Ramos (cell line): ENCODE data around the gene ANK3.

ENCODE experiments used
- in situ Hi-C: fragments of 300-500 bp; cut with MboI; formaldehyde crosslinking; loops from one replicate; pipeline ENCODE4 v1.14.3; 2022; ENCODE audit warnings: low sequenced_read_pairs; ENCODE audit not compliant: unreplicated experiment

ANK3 gene

GRCh38 chr10:60414877-60415585 is 25.4 kb upstream of the ANK3 start:
- in situ Hi-C loops, result no loop called here

DNA sequence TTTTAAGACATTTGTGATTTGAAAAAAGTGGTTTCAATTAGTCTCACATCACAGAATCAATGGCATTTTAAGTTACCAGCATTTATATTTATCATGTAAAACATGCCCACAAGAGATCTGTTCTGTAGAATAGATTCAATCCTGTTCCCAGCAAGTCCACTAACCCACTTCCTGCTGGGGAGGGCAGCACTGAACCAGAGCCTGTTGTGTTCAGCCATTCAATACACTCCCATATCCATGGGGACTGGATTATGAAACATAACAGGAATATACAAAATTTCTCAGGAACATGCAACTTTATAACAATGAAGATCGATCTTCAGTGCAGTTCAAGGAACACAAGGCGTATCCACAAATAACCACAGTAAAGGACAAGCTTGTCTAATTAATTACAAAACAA is 24.4 kb upstream of the ANK3 start:
- in situ Hi-C loops, result no loop called here

DNA sequence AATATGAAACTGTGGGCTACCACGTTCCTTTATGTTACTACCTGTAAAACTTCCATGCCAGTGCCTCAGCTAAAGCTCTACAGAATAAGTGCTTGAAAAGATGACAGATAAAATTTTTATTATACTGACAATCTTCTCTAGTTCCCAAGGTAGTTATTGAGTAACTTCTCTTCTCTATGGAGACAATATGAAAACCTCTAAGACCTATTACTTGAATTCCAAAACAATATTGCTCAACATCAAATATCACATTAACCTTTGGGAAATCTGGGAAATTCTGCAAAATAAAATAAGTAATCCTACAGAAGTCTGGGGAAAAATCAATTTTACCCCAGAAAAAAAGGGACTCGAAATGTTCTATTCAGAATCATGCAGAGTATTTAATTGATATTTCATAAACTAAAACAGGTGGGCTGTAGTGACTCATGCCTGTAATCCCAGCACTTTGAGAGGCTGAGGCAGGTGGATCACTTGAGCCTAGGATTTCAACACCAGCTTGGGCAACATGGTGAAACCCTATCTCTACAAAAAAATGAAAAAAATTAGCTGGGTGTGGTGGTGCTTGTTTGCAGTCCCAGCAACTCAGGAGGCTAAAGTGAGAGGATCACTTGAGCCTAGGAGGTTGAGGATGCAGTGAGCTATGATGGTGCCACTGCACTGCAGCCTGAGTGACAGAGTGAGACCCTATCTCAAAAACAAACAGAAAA is 23.8 kb upstream of the ANK3 start:
- in situ Hi-C loops, result no loop called here

DNA sequence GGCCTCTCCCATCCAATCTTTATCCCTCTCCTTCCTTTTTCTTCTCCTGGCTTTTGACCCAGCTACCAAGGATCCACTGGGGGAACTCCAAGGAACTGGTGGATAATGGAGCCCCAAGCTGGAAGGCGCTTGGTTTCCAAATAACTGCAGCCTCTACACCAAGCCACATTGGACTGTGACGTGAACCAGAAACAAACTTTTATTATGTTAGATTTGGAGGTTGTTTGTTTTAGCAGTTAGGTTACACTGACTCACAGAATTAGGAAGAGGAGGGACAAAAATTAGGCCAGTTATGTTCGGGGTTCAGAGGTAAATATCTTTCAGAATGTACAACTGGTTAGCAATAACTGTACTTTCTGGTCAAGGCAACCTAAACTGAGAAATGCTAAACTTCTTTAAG is 21.3 kb upstream of the ANK3 start:
- in situ Hi-C loops, result no loop called here

DNA sequence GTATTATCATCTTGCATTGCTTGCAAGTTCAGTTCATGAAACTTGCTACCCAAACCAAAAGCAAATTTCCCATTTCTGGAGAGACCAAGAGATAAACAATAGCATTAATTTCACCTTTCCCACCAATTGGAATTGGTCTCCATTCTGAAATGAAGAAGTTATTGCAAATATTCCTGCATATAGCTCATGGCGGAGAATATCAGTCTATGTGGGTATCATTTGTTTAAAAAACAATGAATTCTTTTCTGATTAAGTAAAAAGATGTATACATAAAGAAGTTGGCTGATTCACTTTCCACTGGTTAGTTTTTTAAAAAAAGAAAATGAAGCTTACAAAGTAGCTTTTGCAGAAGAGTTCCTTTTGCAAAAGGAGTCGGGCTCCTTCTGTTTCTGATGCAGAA is 19.5 kb upstream of the ANK3 start:
- in situ Hi-C loops, result no loop called here

DNA sequence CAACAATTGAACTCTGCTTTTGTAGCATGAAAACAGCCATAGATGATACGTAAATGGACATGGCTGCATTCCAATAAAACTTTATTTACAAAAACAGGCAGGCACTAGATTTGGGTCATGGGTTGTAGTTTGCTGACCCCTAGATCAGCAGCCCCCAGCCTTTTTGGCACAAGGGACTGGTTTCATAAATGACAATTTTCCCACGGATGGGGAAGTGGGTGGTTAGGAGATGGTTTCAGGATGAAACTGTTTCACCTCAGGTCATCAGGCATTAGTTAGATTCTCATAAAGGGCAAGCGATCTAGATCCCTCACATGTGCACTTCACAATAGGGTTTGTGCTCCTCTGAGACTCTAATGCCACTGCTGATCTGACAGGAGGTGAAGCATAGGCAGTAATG is 16.5 kb upstream of the ANK3 start:
- in situ Hi-C loops, result no loop called here

DNA sequence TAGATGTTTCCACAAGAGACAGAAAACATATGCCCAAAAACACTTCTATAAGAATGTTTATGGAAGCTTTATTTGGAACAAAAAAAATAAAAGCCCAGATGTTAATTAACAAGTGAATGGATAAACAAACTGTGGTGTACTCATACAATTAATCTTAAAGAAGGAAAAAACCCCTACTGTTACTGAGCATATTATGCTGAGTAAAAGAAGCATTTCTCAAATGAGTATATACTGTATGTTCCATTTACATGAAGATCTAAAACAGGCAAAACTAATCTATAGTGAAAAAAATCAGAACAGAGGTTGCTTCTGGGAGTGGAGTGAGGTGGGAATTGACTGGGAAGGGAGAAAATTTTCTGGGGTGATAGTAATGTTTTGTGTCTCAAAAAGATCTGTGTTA is 15.5 kb upstream of the ANK3 start:
- in situ Hi-C loops, result no loop called here

DNA sequence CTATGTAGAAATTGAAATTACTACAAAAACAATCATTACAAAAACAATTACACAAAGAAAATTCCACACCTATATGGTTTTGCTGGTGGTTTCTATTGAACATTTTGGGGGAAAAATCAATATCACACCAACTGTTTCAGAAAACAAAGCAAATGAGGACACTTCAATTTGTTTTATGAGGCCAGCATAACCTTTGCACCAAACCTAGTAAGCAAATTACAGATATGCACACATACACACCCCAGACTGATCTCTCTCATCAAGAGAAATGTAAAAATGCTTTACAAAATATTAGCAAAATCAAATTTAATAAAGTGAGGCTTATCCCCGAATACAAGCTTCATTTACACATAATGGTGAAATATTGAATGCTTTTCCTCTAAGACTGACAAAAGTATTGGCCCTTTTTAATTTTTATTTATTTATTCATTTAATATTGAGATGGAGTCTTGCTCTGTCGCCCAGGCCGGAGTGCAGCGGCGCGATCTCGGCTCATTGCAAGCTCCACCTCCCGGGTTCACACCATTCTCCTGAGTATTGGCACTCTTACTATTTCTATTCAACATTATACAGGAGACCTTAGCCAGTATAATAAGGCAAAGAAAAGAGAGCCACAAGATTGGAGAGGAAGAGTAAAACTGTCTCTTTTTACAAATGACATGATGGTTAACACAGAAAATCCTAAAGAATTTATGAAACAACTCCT is 13.6 kb upstream of the ANK3 start:
- in situ Hi-C loops, result no loop called here

DNA sequence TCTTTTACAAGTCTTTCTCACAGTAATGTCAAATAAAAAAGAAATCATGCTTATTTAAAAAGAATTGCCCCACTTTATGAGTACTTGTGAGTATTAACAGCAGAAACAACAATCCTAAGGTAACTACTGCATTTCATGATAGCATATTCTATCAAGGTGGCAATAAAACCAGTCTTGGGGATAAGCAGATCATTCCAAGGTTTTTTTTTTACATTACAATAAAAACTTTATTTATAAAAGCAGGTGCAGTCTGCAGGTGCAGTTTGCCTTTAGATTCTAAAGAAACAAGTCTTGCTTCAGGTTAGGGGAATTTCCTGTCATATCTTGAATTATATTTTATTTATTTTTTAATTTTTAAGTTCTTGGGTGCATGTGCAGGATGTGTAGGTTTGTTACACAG is 10.7 kb upstream of the ANK3 start:
- in situ Hi-C loops, result no loop called here

DNA sequence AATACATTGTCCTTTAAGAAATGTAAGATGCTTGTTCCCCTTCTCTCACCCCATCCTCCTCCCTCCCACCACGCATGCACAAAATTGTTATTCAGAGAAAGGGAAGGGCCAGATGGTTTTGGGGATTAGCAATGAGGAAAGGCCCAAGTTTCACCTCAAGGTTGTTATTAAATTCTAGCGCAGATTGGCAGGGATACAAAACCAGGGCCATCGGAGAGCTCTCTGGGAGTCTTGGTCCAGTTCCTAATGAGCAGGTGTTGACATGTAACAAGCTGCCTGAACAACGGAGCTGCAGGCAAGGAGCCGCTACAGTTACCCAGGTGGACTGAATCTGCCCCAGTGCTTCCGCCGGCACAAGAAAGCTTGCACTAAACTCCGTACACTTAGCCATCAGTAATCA is 9.7 kb upstream of the ANK3 start:
- in situ Hi-C loops, result no loop called here

- in situ Hi-C loops, result no loop called here
Observed at GRCh38 chr10:60397792-60398191, 8.1 kb upstream of the ANK3 start.

DNA sequence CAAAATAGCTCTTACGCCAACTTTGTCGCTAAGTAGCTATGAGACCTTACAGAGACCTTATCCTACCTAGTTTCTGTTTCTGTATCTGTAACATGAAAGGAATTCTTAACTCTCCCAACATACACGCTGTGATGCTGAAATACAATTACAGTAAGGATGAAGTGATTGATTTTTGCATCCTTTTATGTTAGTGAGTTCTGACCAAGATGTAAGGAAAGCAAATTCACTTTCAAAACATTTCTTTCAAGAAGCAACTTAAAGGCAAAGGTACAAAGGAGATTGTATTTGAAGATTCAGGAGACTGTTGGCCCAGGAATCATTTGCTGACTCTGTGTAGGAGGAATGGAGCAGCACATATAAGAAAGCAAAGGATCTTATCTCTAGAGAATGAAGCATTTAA is 7.1 kb upstream of the ANK3 start:
- in situ Hi-C loops, result no loop called here

GRCh38 chr10:60395711-60396110 is 6.0 kb upstream of the ANK3 start:
- in situ Hi-C loops, result no loop called here

GRCh38 chr10:60394446-60394845 is 4.8 kb upstream of the ANK3 start:
- in situ Hi-C loops, result no loop called here

DNA sequence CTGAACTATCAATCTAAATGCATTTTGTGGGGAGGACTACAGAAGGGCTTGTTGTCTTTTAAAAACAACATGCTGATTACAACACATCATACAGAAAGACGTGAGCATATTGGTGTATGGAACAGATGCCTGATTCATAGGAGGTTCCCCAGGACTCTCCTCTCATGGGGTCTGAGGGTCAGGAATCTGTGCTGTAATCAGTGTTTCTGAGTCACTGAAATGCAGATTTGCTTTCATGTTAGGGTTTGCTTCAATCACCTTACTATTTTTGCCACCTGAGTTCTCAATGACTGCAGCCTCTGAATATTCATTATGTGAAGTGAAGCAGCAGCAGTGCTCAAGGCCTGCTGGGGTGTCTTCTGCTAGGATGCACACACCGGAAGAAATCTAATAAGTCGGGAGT is 550 bp upstream of the ANK3 start:
- in situ Hi-C loops, result no loop called here

DNA sequence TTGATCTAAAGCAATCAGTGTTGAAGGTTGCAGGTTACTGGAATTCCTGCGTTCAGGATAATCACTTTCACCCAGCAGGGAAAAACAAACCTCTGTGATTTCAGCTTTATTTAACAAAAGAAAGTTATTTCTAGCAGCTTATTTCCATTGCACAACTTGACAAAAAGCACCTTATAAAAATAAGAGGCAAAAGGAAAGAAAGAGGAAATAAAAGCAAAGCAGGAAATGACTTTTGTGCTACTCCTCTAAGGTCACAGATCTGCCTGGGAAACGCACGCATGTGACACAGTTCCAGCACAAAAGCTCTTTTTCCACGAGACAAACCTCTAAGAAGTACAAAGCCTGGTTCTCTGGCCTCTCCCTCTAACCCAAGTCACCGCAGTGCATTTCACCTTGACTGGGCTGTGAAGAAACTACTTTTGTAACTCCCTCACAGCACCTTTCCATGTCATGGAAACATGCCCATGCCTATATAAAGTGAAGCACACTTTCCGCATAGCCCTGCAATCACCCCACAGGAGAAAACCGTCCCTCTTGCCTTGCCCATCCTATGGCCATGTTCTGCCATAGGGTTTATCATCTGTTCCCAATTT is 870 bp downstream of the ANK3 start:
- in situ Hi-C loops, result no loop called here

DNA sequence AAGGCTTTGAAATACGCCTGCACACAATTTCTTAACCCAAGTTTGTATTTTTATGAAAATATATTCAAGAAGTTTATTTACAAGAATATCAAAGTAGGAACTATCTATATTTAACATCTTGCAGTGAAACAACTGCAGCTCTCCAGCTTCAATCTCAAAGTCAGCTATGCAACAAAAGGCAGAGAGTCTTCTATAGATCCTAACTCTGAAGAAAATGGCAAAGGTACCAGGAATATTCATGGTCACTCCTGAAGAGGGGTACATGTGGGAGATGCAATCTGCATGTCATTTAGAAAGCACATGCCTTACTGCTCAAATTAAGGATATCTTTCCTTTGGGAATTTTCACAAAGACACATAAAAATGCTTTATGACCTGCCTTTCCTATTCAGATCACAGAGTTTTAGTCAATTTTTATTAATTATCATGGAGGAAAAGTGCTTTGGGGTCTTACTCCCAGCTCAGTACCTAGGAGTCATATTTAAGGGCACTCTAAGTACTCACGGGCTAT is 1.5 kb downstream of the ANK3 start:
- in situ Hi-C loops, result no loop called here

- in situ Hi-C loops, result no loop called here
Observed at GRCh38 chr10:60387531-60387930, 2.1 kb downstream of the ANK3 start.

DNA sequence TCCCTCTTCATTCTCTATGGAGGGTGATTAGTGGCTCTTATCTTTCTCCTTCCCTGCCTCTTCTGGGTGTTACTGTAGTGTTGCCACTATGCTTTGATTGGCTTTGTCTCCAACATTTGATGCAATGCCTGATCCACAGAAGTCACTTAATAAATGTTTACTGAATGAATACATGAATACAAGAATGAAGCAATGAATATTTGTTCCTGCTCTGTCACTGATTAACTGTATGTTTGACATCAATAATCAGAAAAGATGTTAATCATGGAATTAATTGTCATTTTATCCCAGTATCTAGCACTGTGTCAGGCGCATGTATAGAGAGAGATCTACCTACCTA is 4.3 kb downstream of the ANK3 start:
- in situ Hi-C loops, result no loop called here

- in situ Hi-C loops, result no loop called here
Observed at GRCh38 chr10:60384708-60385398, 4.8 kb downstream of the ANK3 start.

GRCh38 chr10:60384011-60384410 is 5.7 kb downstream of the ANK3 start:
- in situ Hi-C loops, result no loop called here
